Kidney capillary endothelial cell (primary cell): Measurements from ENCODE around the gene CLASP1.

Experiments used
- DNase-seq: peaks from one replicate; pipeline ENCODE4 v3.0.0-alpha.2; 2018; ENCODE audit warnings: low spot score

CLASP1 gene

DNA sequence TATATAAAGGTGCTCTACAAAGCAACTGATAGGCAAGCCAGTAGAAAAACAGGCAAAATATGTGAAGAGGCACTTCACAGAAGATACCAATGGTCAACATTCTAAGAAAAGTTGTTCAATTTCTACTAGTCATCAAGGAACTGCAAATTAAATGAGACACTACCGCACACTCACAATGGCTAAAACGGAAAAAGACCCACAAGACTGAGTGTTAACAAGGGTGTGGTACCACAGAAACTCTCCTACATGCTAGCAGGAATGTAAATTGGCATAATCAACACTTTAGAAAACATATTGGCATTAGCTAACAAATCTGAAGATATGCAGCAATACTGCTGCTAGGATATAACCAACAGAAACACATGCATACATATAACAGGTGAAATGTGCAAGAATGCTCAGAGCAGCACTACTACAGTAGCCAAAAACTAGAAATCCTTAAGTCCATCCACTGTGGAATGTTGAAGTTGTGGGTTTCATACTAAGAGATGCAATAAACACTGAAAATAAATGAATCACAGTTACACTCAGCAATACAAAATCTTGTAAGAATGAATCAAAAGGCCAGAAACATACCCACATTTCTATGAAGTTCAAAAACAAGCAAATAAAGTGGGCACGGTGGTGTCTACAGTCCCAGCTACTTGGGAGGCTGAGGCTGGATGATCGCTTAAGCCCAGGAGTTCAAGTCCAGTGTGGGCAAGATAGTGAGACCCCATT, 109.4 kb downstream of the CLASP1 start:
- DNase-seq, result no peak

DNA sequence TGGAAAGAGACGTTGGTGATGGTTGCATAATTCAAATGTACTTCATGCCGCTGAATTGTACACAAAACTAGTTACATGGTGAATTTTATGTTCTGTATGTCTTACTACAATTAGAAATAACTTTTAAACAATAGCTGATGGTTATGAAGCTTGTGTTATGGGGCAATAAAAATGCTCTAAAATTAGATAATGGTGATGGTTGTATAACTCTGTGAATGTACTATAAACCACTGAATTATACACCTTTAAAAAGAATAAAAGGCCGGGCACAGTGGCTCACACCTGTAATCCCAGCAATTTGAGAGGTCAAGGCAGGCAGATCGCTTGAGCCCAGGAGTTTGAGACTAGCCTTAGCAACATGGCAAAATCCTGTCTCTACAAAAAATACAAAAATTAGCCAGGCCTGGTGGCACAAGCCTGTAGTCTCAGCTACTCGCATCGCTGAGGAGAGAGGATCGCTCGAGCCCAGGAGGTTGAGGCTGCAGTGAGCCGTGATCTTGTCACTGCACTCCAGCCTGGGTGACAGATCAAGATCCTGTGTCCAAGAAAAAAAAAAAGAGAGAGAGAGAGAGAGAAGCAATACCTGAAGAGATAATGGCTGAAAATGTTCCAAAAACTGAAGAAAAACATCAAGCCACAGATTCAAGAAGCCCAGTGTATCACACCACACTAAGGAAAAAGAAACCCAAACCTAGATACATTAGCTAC, 112.3 kb downstream of the CLASP1 start:
- DNase-seq, result no peak

DNA sequence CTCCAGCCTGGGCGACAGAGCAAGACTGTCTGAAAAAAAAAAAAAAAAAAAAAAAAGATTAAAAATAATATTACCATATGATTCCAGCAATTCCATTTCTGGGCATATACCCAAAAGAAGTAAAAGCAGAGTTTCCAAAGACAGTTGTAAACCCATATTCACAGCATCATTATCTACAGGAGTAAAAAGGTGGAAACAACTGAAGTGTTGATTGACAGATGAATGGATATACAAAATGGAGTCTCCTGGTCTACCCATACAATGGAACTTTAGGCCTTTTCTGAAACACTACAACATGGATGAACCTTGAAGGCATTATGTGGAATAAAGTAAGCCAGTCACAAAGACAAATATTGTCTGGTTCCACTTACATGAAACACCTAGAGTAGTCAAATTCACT, 112.9 kb downstream of the CLASP1 start:
- DNase-seq, result no peak

DNA sequence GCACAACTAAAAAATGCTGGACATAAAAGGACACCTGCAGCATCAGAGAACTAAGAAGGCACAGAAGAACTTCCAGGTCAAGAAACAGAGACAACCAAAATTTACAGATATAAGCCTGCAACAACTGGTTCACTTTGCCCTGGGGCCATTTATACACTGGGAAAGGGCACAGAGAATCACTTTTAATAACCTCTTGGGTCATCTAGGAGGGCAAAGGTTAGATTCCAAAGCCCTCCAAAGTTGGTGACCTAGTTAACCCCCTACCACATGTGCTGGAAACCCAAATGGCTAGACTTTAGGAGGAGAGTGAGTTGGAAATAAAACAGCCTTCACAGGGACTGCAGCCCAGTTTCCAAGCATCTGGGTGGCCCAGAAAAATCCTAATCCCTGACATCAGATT, 115.3 kb downstream of the CLASP1 start:
- no peak for DNase-seq

DNA sequence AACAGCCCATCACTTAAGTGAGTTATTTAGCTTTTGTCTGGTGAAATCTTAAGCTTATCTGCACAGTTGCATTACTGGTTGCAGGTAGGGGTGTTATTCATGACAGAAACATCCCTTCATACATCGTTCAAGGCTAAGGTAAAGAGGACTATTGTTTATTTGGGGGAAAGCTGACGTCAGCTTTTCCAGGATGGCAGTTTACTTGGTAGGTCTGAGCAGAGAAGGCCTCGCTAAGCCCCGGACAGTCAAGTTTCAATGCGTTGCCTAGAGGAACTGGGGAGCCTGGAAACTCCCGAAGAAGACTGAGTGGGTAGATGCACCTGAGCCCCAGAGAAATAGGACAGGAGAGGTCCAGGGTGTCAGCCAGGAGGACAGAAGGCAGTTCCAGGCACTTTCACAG, 116.4 kb downstream of the CLASP1 start:
- no peak for DNase-seq

DNA sequence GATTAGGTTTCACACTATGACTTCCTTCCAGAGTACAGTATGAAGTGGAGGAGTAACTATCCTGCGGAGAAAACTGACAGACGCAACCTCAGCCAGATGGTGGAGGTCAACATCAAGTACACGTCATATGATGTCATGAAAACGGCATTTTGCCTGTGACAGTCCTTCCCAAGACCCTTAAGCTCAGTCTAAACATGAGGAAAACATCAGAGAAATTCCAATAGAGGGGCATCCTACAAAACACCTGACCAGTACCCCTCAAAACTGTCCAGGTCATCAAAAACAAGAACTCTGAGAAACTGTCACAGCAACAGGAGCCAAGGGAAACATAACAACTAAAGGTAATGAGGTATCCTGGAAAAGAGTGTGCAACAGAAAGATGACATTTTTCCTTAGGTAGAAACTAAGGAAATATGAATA, 116.9 kb downstream of the CLASP1 start:
- peak; percentile 16 for DNase-seq

DNA sequence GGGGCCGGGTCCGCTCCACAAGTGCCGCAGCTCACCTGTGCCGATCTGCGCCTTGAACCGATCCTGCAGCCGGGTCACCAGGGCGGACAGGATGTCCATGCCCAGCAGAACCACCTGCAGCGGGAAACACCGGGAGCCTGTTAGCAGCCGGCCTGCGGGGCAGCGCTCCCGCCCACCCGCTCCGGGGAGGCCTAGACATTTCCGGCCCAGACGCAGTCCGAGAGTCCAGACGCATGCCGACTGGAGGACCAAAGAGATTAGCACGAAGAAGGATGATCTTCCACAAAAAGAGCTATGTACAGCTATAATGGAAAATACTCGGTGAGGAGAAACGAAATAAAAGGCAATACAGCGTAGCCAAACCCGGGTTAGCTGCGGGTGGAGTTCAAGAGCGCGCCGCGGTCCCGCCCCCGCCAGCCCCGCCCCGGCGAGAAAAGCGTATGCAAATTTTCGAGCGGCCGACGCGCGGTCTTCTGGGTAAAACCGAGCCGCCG, 119.0 kb downstream of the CLASP1 start:
- DNase-seq, result peak; percentile 75

DNA sequence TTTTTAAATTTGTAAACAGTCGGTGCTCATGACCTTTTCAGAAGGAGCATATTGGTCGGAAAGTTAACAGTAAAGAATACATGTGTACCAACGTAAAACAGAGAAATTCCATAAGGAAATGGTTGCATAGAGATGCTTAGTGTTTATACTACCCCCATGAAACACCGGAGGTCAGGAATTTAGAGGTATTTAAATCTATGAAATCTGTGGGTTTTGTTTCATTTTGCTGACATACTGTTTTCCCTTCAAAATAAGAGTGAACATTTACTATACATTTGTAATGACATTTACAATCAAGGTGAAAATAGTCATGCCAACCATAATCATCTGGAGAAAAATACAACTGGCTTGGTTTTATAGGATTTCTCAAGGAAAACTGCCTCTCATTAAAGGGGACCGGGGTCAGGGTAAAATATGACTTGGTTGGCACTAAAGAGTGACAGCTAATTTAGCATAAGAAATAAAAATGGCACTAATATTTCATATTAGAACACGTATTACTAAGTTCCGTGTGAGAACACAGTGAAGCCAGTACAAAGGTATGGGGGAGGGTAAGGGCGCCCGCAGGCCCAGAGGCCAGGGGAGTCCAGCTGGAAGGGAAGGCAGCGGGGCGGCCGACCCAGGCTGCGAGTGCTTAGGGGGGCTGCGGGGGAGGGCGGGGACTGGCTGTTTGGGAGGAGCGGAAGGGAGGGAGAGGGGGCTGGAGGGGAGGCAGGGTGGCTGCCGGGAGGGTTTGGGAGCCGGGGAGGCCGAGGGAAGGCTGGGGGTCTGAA, 119.6 kb downstream of the CLASP1 start:
- DNase-seq, result peak; percentile 21

DNA sequence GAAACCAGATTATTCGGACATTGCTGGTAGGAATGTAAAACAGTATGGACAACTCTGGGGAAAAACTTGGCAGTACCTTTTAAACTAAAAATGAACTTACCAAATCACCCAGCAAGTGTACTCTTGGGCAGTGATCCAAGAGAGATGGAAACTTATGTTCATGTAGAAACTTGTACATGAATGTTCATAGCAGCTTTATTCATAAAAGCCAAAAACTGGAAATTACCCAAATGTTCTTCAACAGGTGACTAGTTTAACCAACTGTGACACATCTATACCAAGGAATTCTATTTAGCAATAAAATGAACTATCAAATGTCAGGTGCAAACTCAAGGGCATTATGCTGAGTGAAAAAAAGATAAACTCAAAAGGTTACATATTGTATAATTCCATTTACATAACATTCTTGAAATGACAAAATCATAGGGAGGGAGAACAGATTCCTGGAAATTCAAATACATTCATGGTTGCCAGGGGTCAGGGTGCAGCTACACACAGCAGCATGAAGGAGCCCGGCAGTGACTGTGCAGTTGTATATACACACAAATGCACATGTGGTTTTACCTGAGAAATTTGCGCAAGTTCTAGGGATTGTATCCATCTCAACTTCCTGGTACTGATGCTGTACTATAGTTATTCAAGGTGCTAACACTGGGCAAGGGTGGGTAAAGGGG, 122.1 kb downstream of the CLASP1 start:
- DNase-seq, result no peak

DNA sequence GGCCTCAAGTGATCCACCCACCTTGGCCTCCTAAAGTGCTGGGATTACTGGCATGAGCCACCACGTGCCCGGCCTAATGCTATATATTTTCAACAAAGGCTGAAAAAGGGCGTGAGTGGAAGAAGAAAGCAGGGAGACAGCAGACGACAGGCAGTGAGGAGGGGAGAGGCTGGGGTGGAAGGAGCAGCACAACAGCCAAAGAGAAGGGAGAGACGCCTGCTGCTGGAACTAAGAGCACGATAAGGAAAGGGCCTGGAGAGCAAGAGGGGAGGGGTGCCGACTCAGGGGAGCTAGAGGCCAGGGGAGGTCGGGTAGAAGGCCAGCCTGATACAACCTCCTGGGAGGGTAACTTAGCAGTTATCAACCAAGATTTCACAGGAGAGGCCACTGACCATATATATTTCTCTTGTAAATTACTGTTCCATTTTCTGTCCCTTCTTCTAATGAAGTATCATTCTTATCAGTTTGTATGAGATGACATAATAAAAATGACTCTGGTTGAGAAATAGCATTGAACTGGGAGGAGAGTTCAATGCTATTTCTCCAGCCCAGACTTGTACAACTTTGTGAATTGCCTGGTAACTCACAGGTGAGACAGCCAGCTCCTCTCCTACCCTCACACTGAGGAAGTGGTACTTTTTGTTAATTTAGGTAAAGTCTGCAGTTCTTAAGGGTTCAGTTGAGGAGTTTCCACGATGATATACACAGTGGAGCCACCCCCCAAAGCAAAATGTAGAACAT, 124.4 kb downstream of the CLASP1 start:
- DNase-seq, result no peak

DNA sequence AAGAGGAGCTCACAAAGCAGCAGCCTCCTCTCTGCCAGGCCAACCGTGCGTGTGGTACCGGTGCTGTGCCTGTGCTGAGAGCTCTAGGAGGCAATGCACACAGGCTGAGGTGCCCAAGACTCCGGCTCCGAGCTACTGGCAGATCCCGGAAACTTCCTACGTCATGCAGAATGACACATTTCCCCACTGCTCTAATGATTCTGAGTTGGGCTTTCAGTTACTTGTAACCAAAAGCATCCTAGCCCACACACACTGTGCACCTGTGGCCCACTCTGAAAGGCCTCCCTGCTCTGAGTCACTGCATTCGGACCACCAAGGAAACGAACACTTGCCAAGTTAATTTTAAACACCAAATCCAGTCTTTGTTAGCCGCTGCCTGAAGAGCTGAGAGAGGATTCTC, 127.9 kb downstream of the CLASP1 start:
- DNase-seq, result no peak

DNA sequence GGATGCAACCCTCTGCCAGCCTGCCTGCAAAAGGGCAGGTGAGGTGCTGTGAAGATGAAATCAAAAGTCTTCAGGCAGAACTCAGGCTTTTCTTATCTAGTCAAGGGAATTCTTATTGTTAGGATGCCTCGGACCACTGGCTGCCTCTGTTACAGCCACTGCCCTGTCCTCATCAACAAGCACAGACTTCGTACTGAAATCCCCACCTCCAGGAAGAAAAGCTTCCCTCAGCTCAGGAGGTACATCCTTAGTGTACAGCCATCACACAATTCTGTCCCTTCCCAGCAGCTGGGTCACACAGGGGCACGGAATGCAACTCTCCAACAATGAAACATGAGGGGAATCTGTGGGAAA, 128.6 kb downstream of the CLASP1 start:
- no peak for DNase-seq

DNA sequence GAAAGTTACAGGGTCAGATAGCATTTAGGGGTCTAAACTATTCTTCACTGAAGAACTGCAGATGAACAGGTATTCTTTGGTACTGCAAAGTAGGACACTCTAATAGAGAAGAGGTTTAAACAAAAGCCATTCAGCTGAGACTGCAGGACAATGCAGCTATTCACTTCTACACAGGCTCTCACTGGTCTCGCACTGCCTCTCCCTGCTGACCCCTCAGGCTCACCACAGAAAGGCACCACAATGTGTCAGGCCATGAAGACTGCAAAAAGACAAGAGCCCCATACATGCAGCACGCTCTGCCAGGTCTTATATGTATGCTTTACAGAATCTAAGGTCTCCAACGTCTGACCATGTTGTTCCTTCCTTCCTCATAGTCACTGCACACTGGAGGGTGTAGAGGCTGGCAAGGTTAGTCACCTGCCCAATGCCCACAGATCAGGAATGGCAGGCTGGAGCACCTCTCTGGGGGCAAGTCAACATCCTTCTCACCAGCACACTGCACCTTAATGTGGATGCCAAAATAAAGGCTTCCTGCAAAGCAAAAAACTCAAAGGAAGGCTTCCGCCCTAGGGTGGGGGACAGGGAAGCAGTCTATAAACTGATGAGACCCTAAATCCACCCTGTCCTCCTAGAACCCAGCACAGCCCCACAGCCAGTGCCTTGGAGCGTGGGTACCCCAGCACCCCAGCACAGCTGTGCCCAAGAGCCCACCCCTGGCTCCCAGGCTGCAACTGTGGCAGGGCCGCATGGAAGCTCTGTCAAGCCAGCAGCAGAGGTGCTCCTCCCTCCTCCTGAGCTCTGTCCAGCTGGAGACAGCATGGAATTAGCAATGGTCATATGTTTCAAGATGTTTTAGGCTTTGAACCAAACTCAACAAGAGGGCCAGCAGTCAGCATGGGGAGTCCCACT, 129.3 kb downstream of the CLASP1 start:
- no peak for DNase-seq

DNA sequence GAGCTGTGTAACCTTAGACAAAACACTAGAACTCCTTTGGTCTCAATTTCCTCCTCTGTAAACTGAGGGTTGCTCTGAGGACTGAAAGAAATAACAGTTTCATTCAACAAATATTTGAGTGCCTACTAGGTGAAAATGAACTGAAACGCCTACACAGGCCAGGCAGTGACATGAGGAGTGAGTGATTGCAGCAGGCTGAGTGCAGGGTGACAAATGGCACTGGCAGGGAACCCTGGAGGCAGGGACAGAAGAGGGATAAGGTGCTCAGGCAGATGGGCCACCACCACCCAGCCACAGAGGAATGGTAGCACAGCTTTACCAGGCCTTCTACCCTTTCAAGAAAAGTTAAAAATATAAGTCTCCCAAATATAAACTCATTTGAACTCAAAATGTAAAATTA, 130.1 kb downstream of the CLASP1 start:
- DNase-seq, result no peak

DNA sequence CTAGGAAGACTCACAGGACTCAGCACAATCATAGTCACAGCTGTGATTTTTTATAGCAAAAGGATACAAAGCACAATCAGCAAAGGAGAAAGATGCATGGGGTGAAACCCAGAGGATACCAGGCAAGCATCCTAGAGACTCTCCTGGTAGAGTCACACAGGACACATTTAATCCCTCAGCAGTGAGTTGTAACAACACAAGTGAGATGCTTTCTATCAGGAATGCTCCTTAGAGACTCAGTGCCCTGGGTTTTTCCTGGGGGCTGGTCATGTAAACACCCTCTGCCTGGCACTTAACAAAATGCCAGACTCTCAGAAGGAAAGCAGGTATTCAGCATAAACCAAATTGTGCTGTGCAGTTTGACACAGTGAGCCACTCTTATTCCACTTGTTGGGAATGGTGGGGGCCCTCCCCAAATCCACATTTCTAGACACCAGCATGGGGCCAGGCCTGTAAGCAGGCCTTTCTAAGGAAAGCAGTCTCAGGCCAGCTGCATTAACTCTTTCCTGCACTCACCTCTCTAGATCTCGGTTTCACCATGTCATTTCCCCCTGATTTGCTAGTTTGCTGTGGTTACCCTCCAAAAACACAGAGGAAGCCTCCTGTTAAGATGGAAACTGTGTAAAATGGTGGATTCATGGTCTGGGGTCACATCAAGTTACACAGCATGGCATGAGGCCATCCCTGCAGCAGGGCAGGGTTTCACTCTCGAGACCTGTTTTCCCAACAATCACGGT, 135.5 kb downstream of the CLASP1 start:
- DNase-seq, result no peak

DNA sequence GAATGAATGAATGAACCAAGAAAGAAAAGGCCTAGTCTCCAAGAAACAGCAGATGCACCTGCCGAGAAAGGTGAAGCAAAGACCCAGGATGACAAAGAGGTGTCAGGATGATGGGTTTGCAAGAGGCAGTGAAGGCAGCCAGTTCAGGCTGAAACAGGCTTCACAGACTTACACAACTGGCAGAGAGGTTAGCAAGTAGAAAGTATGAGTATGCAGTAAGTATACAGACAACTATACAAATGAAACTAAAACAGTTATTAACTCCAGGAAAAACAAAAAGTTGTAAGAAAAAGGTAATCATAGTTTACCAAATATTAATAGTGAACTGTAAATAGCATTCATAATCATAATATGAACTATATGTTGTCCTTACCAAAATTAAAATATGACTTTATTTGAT, 138.4 kb downstream of the CLASP1 start:
- DNase-seq, result no peak

DNA sequence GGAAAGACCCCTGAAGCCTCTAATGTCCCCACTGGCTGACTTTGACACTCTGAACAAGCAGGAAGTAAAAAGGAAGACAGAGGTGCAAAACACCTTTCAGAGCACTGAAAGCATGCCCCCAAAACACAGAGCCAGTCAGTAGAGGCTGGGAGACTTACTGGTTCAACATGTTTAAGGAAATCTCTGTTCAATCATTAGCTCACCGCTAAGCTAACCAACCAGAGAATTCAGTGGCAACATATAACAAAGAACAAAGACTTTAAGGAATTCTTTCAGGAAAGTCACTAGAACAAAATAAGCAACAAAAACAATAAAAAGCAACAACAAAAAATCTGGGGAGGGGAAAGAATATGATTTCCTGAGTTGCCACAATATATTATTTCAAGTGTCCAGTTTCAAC, 142.6 kb downstream of the CLASP1 start:
- DNase-seq, result no peak

DNA sequence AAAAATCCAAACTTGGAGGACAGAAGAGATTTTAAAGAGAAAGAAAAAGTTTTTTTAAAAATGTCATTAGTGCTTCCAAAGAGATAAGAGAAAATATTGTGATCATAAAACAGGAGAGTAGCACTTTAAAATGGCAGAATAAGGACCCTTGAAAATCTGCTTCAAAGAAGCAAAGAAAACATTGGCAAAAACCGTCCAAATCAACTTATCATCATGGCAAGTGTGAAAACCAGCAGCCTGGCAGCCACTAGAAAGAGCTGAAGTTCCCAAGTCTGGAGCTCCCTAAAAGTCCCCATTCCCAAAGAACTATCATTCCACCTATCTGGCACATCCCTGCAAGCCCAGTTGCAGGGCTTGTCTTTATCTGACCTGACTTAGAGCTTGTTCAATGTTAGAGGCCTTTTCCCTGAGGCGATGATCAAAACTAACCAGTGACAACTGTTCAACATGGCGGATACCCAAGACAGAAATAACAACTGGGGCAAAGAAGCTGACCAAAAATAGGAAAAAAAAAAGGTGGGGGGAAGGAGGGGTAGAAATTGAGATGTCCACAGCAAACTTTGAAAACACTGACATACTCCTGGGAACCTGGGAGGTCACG, 143.2 kb downstream of the CLASP1 start:
- DNase-seq, result no peak

DNA sequence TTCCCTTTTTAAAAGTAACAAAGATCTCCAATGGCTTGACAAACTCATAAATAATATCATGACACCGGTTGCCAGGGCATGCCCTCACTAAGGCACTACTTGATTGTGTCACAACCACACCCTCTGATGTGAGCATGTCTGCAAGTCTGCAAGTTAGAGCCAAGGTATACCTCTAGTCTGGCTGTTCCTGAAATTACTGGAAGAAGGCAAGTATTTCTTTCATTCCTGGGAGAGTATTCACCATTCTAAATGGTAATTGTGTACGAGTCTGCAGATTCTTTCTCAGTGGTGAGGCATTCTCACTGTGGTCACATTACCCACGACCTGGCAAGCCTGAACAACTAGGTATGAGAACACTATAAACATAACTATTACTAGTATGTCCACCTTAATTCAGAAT, 144.3 kb downstream of the CLASP1 start:
- no peak for DNase-seq

DNA sequence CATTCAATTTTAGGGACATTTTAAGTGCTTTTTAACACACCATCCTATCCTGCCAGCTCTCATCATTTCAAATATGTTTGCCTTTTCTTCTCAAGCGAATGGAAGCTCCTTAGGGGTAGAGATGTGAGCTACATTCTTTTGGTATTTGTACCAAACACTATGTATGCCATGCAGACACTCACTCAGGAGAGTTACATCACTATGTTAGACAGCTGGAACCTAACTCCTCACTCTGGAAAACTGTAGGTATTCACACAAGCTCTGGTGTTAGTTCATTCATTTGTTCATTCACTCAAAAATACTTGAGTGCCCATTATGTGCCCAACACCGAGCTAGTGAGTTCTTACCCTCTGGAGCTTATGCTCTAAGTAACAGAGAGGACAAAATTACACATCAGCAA, 144.9 kb downstream of the CLASP1 start:
- no peak for DNase-seq
